Hindlimb muscle (tissue), 1 donor: ENCODE measurements around the gene BABAM1. TPM values are rescaled to one million over a fixed set of nuclear protein-coding genes. Genes with fewer than 3 reads are reported as not detected.

ENCODE experiments used
- DNase-seq: peaks from one replicate; pipeline ENCODE4 v3.0.0-alpha.2; 2013
- polyA plus RNA-seq: library from polyadenylated mRNA; unstranded; fragments of 120-200 nt; gene quantifications from one replicate; pipeline ENCODE4 v1.2.1, GENCODE V29; 2013; ENCODE audit not compliant: insufficient read length

Gene BABAM1
- 105 TPM for polyA plus RNA-seq

GRCh38 chr19:17266975-17267788 is at the start of gene BABAM1:
TSS of gene BABAM1 (plus strand) at chr19:17267443. CDS start at chr19:17268807, 1,364 bp downstream.
- peak; percentile 98 for DNase-seq

- no peak for DNase-seq
These were observed 48.0 kb upstream of the BABAM1 start for GRCh38 chr19:17219286-17219685.

GRCh38 chr19:17220207-17220758 is 47.0 kb upstream of the BABAM1 start:
- DNase-seq = no peak

GRCh38 chr19:17225053-17225452 is 42.2 kb upstream of the BABAM1 start:
- DNase-seq = no peak

DNA sequence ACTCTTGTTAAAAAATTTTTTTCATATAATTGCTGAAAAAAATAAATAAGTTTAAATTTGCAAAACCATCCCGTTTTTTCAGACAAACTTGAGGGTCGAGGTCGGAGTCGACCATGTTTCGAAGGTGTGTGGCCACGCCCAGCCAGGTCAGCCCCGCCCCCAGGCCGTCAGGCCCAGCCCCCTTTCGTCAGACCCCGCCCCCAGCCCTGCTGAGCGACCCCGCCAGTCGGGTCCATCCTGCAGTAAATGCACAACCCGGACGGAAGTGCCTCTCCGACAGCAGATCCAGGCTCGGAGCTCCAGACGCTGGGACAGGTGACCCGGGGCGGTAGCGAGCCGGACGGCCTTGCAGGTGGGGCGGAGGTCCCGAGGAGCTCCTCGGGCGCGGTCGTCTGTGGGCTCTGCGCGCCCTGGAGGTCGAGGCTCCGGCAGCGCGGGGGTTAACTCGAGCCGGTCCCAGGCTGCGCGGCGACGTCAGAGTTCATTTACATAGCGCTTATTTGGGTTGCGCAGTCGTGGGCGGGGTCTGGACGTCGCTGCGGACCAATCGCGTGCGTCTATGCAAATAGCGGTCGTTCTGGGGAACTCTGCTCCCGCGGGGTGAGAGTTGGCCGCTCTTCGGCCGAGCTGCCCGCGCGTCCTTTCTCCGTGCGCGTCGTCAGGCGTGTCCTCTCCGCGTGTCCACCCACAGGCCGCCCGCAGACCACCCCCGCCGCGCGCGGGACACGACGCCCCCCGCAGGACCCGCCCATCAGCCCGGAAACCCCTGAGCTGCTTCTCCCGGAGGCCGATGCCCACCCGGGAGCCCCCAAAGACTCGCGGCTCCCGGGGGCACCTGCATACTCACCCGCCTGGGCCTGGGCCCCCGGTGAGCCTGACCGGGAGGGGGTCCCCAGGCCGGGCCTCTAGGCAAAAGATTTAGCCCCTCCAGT is 41.0 kb upstream of the BABAM1 start, which contains the start of gene OCEL1:
OCEL1 (plus strand) TSS at position 225 of the 932 bp plus-strand sequence; CDS start at position 247, 22 bp downstream.
- peak; percentile 99 for DNase-seq

- DNase-seq = no peak
These were observed 39.4 kb upstream of the BABAM1 start for GRCh38 chr19:17227798-17228367.

DNA sequence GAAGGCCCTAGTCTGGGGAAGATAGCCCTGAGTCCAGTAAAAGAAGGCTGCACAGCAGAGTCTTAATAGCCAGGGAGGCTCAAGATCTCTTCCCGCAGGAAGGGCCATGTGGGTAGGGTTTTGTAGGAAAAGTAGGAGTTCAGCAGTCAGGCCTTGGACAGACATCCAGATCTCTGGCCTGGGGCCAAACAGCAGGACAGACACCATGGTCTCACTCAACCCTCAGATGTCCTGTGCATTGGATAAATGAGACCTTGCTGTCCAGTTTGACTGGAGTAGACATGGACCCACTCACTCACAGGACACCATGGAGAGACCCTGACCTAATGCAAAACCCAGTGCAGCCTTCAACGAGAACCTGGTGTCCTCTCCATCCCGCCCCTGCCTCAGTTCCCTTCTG is 37.4 kb upstream of the BABAM1 start:
- no peak for DNase-seq

GRCh38 chr19:17232258-17232657 is 35.0 kb upstream of the BABAM1 start:
- no peak for DNase-seq

- peak; percentile 41 for DNase-seq
These were observed 32.3 kb upstream of the BABAM1 start for GRCh38 chr19:17234911-17235299.

- DNase-seq = peak; percentile 88
These were observed 31.8 kb upstream of the BABAM1 start for GRCh38 chr19:17235300-17235970.

- DNase-seq = peak; percentile 35
These were observed 31.1 kb upstream of the BABAM1 start for GRCh38 chr19:17235971-17236777.

GRCh38 chr19:17236811-17237543 is 30.3 kb upstream of the BABAM1 start:
- DNase-seq = no peak

GRCh38 chr19:17237747-17238706 is 29.2 kb upstream of the BABAM1 start:
- DNase-seq = no peak

GRCh38 chr19:17240062-17240752 is 27.0 kb upstream of the BABAM1 start:
- DNase-seq = no peak

DNA sequence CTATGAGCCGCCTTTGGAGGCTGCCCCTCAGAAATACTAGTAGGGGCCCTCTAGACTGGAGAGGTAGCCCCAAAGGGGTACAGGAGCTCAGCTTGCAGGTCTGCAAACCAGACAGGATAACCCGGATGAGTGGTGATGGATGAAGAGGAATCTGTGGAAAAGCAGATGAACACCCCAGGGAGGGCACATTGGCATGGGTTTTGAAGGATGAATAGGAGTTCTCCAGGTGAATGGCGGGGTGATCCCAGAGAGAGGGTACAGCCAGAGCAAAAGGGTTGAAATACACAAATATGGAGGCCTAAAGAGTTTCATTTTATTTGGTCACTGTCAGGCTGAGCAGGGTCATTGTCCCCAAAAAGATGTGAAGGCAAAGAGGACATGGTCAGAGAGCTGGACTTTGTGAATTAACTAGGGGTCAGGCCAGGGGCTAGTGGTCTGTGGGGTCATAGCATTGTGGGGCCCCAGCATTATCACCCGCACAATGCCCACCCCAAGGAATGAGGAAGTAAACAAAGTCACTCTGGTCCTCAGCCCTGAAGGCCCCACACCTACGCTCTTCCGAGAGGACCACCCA is 26.3 kb upstream of the BABAM1 start:
- no peak for DNase-seq

DNA sequence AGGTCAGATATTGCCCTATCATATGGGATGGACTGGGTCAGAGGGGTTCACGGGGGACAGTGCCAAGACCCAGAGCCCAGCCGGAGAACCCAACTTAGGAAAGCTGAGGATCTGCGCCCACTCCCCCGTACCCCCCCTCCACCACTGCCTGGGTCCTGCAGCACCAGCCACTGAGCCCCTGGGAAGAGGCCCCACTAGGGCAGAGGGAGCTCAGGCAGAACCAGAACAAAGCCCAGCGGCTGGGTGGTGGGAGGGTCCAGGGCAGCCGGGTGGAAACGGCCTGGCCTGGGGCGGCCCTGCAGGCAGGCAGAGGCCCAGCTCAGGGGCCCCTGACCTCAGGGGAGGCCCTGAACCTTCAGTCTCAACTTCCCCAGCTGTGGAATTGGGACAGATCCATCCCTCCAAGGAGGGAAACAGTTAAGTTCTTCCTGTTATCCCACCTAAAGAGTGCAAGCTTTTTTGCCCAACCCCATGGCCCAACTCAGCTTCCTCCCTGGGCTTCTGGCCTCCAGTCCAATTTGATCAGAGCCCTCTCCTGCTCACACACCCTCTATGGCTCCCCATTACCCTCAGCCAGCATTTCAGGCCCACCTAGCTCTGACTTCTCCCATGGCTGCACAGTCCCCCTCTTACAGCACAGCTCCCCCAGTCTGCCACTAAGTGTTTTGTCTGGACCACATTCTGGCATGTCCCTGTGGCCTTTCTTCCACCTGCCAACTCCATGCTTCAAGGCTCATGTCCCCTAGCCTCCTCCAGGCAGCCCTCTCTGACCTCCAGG is 24.6 kb upstream of the BABAM1 start:
- no peak for DNase-seq

DNA sequence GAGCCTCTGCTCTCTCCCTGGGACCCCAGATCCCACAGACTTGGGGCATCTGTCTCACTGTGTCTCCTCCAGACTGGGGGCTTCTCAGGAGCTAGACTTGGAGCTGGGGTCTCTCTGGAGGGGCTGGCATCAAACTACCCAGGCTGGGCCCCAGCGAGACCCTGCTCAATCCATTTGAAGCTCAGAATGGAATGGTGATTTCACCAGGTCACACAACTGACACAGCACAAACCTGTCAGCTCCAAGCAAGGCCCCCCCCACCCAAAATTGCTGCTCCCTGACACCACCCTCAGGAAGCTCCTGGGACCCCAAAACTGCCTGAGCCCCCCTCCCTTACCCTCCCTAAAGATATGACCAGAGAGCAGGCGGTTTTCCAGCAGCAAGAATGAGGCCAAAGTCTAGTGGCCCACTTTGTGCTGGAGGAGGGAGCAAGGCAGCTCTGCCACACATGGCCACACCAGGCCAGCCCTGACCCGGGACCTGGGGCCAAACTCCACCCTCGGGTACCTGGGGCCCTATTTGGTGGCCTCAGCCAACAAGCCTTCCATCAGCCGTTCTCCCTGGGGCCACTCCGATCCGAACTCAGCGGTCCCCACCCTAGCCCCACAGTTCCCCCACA is 23.9 kb upstream of the BABAM1 start:
- no peak for DNase-seq
